ENCODE measurements around the gene RNPC3. TPM values are rescaled to one million over a fixed set of nuclear protein-coding genes. Genes with fewer than 3 reads are reported as not detected.

The RNPC3 gene
- total and polyA plus RNA-seq, 12 donors: 8.0 to 27.2 (median 21.3) TPM

DNA sequence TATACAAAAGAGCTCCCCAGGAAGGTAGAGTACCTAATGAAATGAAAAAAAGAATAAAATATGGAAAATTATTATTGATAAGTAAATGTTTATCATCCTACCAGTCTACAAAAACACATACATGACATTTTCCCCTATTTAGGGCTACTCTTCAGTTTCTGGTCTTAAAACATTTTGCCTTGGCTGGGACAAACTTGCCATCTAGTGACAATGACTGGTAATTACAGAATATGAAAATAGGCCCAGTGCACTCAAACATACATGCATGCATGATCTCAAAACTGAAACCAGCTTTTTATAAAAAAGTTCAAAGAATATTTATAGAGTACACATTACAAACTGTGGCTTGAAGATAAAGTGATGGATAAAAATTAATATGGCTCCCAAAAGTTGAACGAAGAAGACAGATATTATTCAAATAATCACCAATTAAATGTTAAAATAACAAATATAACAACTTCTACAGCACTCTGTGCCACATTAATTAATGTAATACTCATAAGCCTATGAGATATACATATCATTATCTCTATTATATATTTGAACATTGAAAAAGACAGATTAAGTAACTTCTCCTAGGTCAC lies 10.5 kb upstream of the RNPC3 start:
- ATAC-seq: peak in 1 of 8 donors; percentile 57
- intact Hi-C loops (cut with DNase I): loop anchor here in 7 of 10 donors (2.0 to 10.0 kb wide), 3 partner anchors 408 to 410 kb away; partner anchors contain the start of gene COL11A1 (in 5 of the 7)
- no peak for DNase-seq
- no peak overlapping the region for H3K27ac ChIP-seq
- no peak overlapping the region for H3K4me3 ChIP-seq
- peaks cover 0 to 8% (median 0%) of the 10 kb centered on the region in 9 donors for H3K36me3 ChIP-seq
- no peaks in the 10 kb centered on the region for H3K27me3 ChIP-seq
- WGBS, 2 donors: 54 to 79% methylated on average over 1 of the region's 1 CpG
- H3K9me3 ChIP-seq: peaks cover 0 to 20% (median 0%) of the 10 kb centered on the region in 11 donors
- no peaks in the 10 kb centered on the region for H3K4me1 ChIP-seq
- TF ChIP-seq, protein P1, sequence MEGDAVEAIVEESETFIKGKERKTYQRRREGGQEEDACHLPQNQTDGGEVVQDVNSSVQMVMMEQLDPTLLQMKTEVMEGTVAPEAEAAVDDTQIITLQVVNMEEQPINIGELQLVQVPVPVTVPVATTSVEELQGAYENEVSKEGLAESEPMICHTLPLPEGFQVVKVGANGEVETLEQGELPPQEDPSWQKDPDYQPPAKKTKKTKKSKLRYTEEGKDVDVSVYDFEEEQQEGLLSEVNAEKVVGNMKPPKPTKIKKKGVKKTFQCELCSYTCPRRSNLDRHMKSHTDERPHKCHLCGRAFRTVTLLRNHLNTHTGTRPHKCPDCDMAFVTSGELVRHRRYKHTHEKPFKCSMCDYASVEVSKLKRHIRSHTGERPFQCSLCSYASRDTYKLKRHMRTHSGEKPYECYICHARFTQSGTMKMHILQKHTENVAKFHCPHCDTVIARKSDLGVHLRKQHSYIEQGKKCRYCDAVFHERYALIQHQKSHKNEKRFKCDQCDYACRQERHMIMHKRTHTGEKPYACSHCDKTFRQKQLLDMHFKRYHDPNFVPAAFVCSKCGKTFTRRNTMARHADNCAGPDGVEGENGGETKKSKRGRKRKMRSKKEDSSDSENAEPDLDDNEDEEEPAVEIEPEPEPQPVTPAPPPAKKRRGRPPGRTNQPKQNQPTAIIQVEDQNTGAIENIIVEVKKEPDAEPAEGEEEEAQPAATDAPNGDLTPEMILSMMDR (IDR thresholded peaks at IDR 0.05): peak; percentile 40 to 82 (median 73)

DNA sequence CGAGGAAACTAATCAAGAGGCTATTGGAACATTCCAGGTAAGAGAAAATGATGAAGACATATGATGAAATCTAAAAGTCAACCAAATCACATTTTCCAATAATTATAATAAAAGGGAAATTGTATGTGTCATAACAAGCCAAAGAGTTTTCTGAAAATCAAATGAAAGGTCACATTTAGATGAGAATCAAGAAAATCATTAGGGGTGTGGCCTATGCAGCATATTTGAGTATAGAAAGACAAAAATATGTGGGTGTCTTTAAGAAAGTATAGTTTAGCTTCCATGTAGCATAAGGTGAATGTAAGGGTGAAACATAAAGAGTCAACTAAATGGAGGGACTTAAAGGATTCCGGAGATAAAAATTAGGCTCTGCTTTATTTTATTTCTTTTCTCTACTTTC lies 9.2 kb upstream of the RNPC3 start:
- no peaks in the 10 kb centered on the region for H3K27me3 ChIP-seq
- ATAC-seq: no peak
- H3K4me3 ChIP-seq: no peak overlapping the region
- peaks cover 0 to 10% (median 0%) of the 10 kb centered on the region in 11 donors for H3K9me3 ChIP-seq
- DNase-seq: no peak
- no peaks in the 10 kb centered on the region for H3K4me1 ChIP-seq
- no peak overlapping the region for H3K27ac ChIP-seq
- TF ChIP-seq, protein P1 (IDR thresholded peaks at IDR 0.05): no peak
- H3K36me3 ChIP-seq: no peaks in the 10 kb centered on the region
- WGBS, 2 donors: 91 to 93% methylated on average over 2 of the region's 2 CpGs
- intact Hi-C loops (cut with DNase I): loop anchor here in 4 of 10 donors (5.0 to 10.0 kb wide), 2 partner anchors 409 to 411 kb away; partner anchors contain the start of gene COL11A1 (in 4 of the 4)

DNA sequence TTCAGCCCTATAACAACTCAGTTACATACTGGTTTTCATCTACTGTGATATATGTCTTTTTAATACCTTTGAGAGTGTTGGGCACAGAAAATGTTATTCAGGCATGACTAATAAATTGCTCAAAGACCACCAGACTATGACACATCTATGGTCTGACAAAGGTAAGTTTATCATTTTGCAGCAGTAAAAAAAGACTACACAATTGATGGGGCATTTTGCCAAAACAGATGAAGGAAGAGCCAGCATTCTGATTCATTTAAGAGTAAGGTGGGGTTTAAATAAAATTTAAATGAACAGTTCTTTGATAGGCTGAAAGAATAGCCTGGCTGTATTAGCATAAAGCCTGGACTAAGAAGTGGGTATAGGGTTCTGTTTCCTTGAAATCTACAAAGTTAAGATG lies 8.8 kb upstream of the RNPC3 start:
- no peaks in the 10 kb centered on the region for H3K4me1 ChIP-seq
- H3K9me3 ChIP-seq: peaks cover 0 to 6% (median 0%) of the 10 kb centered on the region in 11 donors
- H3K36me3 ChIP-seq: no peaks in the 10 kb centered on the region
- TF ChIP-seq, protein P1 (IDR thresholded peaks at IDR 0.05): no peak
- no peak for ATAC-seq
- intact Hi-C loops (cut with DNase I): loop anchor here in 4 of 10 donors (5.0 to 10.0 kb wide), 2 partner anchors 409 to 412 kb away; partner anchors contain the start of gene COL11A1 (in 4 of the 4)
- no peak for DNase-seq
- no peak overlapping the region for H3K27ac ChIP-seq
- H3K4me3 ChIP-seq: no peak overlapping the region
- H3K27me3 ChIP-seq: no peaks in the 10 kb centered on the region

DNA sequence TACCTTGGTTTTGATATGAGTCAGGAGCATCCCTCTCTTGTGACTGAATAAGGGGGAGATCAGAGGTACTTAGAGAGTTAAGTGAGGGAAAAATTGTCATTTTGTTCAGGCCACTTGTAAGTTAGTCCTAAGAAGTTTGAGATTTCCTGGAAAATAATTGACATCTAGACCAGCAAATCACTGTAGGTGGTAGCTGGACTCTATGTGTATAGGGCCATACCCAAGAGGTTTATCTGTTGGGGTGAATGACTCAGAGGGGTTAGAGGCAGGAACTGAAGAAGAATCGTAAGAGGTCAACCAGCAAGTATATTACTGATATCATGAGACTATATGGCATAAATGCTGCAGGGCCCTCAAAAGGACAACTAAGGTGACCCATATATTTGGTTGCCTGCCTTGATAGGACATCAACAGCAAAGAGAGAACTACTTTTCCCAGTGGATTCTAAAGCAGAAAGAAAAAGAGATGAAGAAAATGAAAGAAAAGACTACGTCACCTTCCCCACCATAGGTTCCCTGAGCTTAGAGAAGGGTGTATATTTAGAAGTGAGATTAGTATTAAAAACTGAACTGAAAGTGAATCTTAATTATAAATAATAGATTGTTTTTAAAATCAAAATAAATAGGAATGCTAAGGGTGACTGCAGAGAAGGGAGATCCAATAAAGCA lies 8.0 kb upstream of the RNPC3 start:
- H3K27ac ChIP-seq: no peak overlapping the region
- H3K4me3 ChIP-seq: no peak overlapping the region
- H3K36me3 ChIP-seq: no peaks in the 10 kb centered on the region
- TF ChIP-seq, protein P1 (IDR thresholded peaks at IDR 0.05): no peak
- H3K27me3 ChIP-seq: no peaks in the 10 kb centered on the region
- no peaks in the 10 kb centered on the region for H3K9me3 ChIP-seq
- WGBS, 2 donors: 79 to 80% methylated on average over 2 of the region's 2 CpGs
- intact Hi-C loops (cut with DNase I): loop anchor here in 4 of 10 donors (5.0 to 10.0 kb wide), 2 partner anchors 410 to 413 kb away; partner anchors contain the start of gene COL11A1 (in 4 of the 4)
- H3K4me1 ChIP-seq: no peaks in the 10 kb centered on the region
- no peak for DNase-seq
- no peak for ATAC-seq

All from heart right ventricle (tissue), 16 donors.